ENCODE measurements around the gene CABCOCO1.

GRCh38 chr10:61735882-61736281 is 73.2 kb downstream of the CABCOCO1 start:
- TF ChIP-seq CTCF (conservative IDR thresholded peaks at IDR 0.05) = no peak
- TF ChIP-seq ZFX (IDR thresholded peaks at IDR 0.05) = no peak
